GM12878 (cell line): ENCODE results near the gene TPGS2. TPM values are rescaled to one million over a fixed set of nuclear protein-coding genes. Genes with fewer than 3 reads are reported as not detected.

Source experiments
- ATAC-seq: fragments of 200-7000 bp; cut with Tn5 transposase; 3 replicates; pipeline ENCODE4 v1.9.1; 2020; ENCODE audit warnings: mild to moderate bottlenecking, moderate library complexity
- BruUV-seq: library from RNA; stranded (reverse); fragments of 400-500 nt; replicated peaks from 2 replicates; lab custom pipeline; 2021; lab: Mats Ljungman, UMichigan
- CTCF ChIA-PET: fragments of 300-600 bp; sonication (Branson Sonifier 250); formaldehyde crosslinking; extraction: SDS; loops from one replicate; lab custom pipeline; 2021; ENCODE audit warnings: inconsistent platforms; lab: Yijun Ruan, JAX
- POLR2A ChIA-PET: fragments of 350-600 bp; formaldehyde crosslinking; extraction: SDS; loops from one replicate; lab custom pipeline; 2021; ENCODE audit warnings: inconsistent platforms; lab: Charles Lee
- RAD21 ChIA-PET: fragments of 300-600 bp; sonication (Branson Sonifier 250); formaldehyde crosslinking; loops from one replicate; lab custom pipeline; 2023; ENCODE audit warnings: antibody characterized with exemption; ENCODE audit not compliant: unreplicated experiment; lab: Charles Lee
- SMC1A ChIA-PET: fragments of 300-600 bp; sonication (Branson Sonifier 250); formaldehyde crosslinking; loops from one replicate; lab custom pipeline; 2023; ENCODE audit not compliant: unreplicated experiment, uncharacterized antibody; lab: Charles Lee
- DNase-seq: peaks from one replicate; pipeline ENCODE4 v3.0.0-alpha.2; 2011; ENCODE audit warnings: low read depth, low spot score
- FAIRE-seq: peaks from 3 replicates; lab custom pipeline; 2011; peaks lifted over from hg19 to GRCh38; lab: Jason Lieb, UNC
- H2AFZ ChIP-seq: 2 replicates; pipeline ENCODE4 v1.6.0; 2011; ENCODE audit warnings: low read depth, low read length, control low read depth; ENCODE audit not compliant: control insufficient read depth
- H3K27ac ChIP-seq: 2 replicates; pipeline ENCODE4 v1.5.1; 2011; ENCODE audit warnings: control low read depth; ENCODE audit not compliant: control insufficient read depth, insufficient read depth
- H3K27me3 ChIP-seq, 2 experiments: replicated peaks in 1 of 2; 2 replicates each; pipeline versions ENCODE4 v1.6.0 to v1.6.1; 2011; ENCODE audit warnings: low read length in 1 of 2; ENCODE audit not compliant: control insufficient read depth in 2 of 2, insufficient read depth in 2 of 2
- H3K36me3 ChIP-seq, 2 experiments: 2 replicates each; pipeline ENCODE4 v1.5.1; 2011; ENCODE audit warnings: low read length in 1 of 2; ENCODE audit not compliant: control insufficient read depth in 2 of 2, insufficient read depth in 2 of 2
- H3K4me1 ChIP-seq: 2 replicates; pipeline ENCODE4 v1.6.1; 2011; ENCODE audit warnings: mild to moderate bottlenecking, low read length, moderate library complexity, mixed read lengths; ENCODE audit not compliant: control insufficient read depth, insufficient read depth
- H3K4me2 ChIP-seq: 2 replicates; pipeline ENCODE4 v1.6.0; 2011; ENCODE audit warnings: control low read depth; ENCODE audit not compliant: control insufficient read depth, insufficient read depth
- H3K4me3 ChIP-seq: fragments of 200-600 bp; sonication (generic); 2 replicates; pipeline ENCODE4 v1.5.1; 2016
- H3K79me2 ChIP-seq: 2 replicates; pipeline ENCODE4 v1.6.0; 2011; ENCODE audit warnings: low read length; ENCODE audit not compliant: control insufficient read depth, insufficient read depth
- H3K9ac ChIP-seq: 2 replicates; pipeline ENCODE4 v1.8.0; 2011; ENCODE audit warnings: low read length, control low read depth, mixed read lengths; ENCODE audit not compliant: control insufficient read depth, insufficient read depth
- H3K9me3 ChIP-seq: replicated peaks from 3 replicates; pipeline ENCODE4 v1.5.1; 2011; ENCODE audit warnings: mild to moderate bottlenecking, low read length; ENCODE audit not compliant: control insufficient read depth, insufficient read depth
- H4K20me1 ChIP-seq: 2 replicates; pipeline ENCODE4 v1.6.0; 2011; ENCODE audit not compliant: control insufficient read depth, insufficient read depth
- CUX1 ChIP-seq: IDR thresholded peaks from 2 replicates; pipeline ENCODE4 v1.6.1; 2012; ENCODE audit warnings: improper control_type of control experiment, low read depth, low read length; ENCODE audit not compliant: insufficient replicate concordance
- HDGF ChIP-seq: fragments of 450-650 bp; IDR thresholded peaks from 2 replicates; pipeline ENCODE4 v1.6.1; 2016; ENCODE audit warnings: antibody characterized with exemption
- MLLT1 ChIP-seq: fragments of 450-650 bp; IDR thresholded peaks from 2 replicates; pipeline ENCODE4 v1.6.1; 2016; ENCODE audit warnings: mild to moderate bottlenecking
- NFIC ChIP-seq: IDR thresholded peaks from 2 replicates; pipeline ENCODE4 v1.6.1; 2012; ENCODE audit warnings: low read depth, mild to moderate bottlenecking, inconsistent platforms, low read length, moderate library complexity
- NKRF ChIP-seq: fragments of 450-650 bp; conservative IDR thresholded peaks from 2 replicates; pipeline ENCODE4 v1.6.1; 2017; ENCODE audit warnings: mild to moderate bottlenecking, moderate library complexity
- SMAD1 ChIP-seq: fragments of 450-650 bp; IDR thresholded peaks from 2 replicates; pipeline ENCODE4 v1.6.1; 2018; ENCODE audit warnings: mild to moderate bottlenecking, low read depth; ENCODE audit not compliant: partially characterized antibody
- TCF7 ChIP-seq: IDR thresholded peaks from 2 replicates; pipeline ENCODE4 v1.6.1; 2014; ENCODE audit warnings: antibody characterized with exemption, borderline replicate concordance
- ZBTB11 ChIP-seq: fragments of 450-650 bp; formaldehyde crosslinking; IDR thresholded peaks from 2 replicates; pipeline ENCODE4 v1.5.0; 2022; ENCODE audit warnings: mild to moderate bottlenecking, missing genetic modification characterization
- WGBS: methylation state at CpG from one replicate; pipeline ENCODE4 v1.1.6; 2016; ENCODE audit warnings: low lambda C conversion rate; ENCODE audit not compliant: insufficient replicate concordance, insufficient coverage; ENCODE audit errors: missing lambda C conversion rate; 5-methylcytosine and 5-hydroxymethylcytosine counted together
- in situ Hi-C: fragments of 300-500 bp; cut with MboI; formaldehyde crosslinking; loops from 9 replicates; pipeline ENCODE4 v1.14.3; 2018; ENCODE audit warnings: mixed read lengths
- intact Hi-C: fragments of 100-400 bp; cut with micrococcal nuclease; formaldehyde crosslinking; loops from one replicate; pipeline ENCODE4 v1.14.2; 2022; ENCODE audit not compliant: unreplicated experiment
- polyA plus RNA-seq, 11 experiments: library from polyadenylated mRNA; depleted of rRNA in 4 of 11; unstranded in 6 of 11; stranded (reverse) in 5 of 11; fragments of >200 nt; fragmentation: Nextera tagmentation in 4 of 11; fragmentation: Illumina TruSeq in 1 of 11; extraction: Ambion mirVana in 4 of 11; extraction: Trizol in 1 of 11; gene quantifications; 1 replicate in 1 of 11; 2 replicates in 10 of 11; pipeline versions ENCODE4 v1.2.1 to v1.2.3, GENCODE V29; 2011 to 2016; ENCODE audit warnings: inconsistent platforms in 2 of 11, missing spikeins in 2 of 11, low read depth in 1 of 11
- total RNA-seq, 4 experiments: library from RNA; depleted of rRNA in 3 of 4; stranded (reverse); fragments of >200 nt in 3 of 4; fragmentation: Illumina TruSeq in 1 of 4; extraction: Trizol in 1 of 4; gene quantifications; 2 replicates each; pipeline versions ENCODE4 v1.2.1 to v1.2.3, GENCODE V29; 2013 to 2021

Gene TPGS2
- total and polyA plus RNA-seq, 10 of the 15 experiments (the other 5 are each of a cell fraction or from before 2014, with no cell fraction given): 39.8 to 181 (median 88.9) TPM

GRCh38 chr18:36814994-36815393 is 13.8 kb downstream of the TPGS2 start (continued):
- no peak for TF ChIP-seq MLLT1

GRCh38 chr18:36813824-36814223 is 15.0 kb downstream of the TPGS2 start:
- ChIA-PET RAD21 (no interaction called here), SMC1A (interaction anchor here (1.1 kb wide), 1 partner anchor 9 kb away, joined by 3 read pairs; no protein-coding TSS in a partner anchor), CTCF (interaction anchor here (1.6 kb wide), 1 partner anchor 126 kb away, joined by 5 read pairs; no protein-coding TSS in a partner anchor), POLR2A (no interaction called here)
- no peak for ATAC-seq
- intact Hi-C loops: no loop called here
- 78% methylated on average over 3 of the region's 3 CpGs for WGBS
- no TSS peak for BruUV-seq
- Histone ChIP-seq H3K9me3 (no peaks in the 10 kb centered on the region), H3K4me2 (no peak overlapping the region), H4K20me1 (no peaks in the 10 kb centered on the region), H3K27me3 (no peaks in the 10 kb centered on the region), H3K4me3 (no peak overlapping the region), H3K36me3 (peaks cover 5 to 6% of the 10 kb centered on the region in 2 experiments; a peak in 3 of 4 replicates), H3K9ac (no peak overlapping the region), H3K4me1 (no peaks in the 10 kb centered on the region), H3K79me2 (no peaks in the 10 kb centered on the region), H2AFZ (no peak overlapping the region), H3K27ac (no peak overlapping the region)
- DNase-seq: no peak
- in situ Hi-C loops: loop anchor here (25.0 kb wide), 1 partner anchor 1227 kb away; the partner anchor contains the start of gene GALNT1
- no peak for FAIRE-seq
- TF ChIP-seq SMAD1: no peak
- TF ChIP-seq ZBTB11 (CRISPR knock-in tag): no peak
- TF ChIP-seq NKRF: no peak
- no peak for TF ChIP-seq NFIC
- no peak for TF ChIP-seq TCF7
- no peak for TF ChIP-seq CUX1
- TF ChIP-seq HDGF: no peak
